K562 (cell line): ENCODE data around the gene PLXNA3. TPM values are rescaled to one million over a fixed set of nuclear protein-coding genes. Genes with fewer than 3 reads are reported as not detected.
A peak's percentile ranks its signal among the peaks of the same experiment; 100 is the strongest.

Source experiments
- FIP1L1 ChIP-seq: fragments of 200-400 bp; formaldehyde crosslinking; IDR thresholded peaks from 2 replicates; pipeline ENCODE4 v1.6.1; 2018; ENCODE audit warnings: mild to moderate bottlenecking, low read depth, low read length; ENCODE audit not compliant: poor library complexity, severe bottlenecking
- HMG20B ChIP-seq: fragments of 250-450 bp; sonication (Bioruptor Pico); IDR thresholded peaks from 2 replicates; pipeline ENCODE4 v1.5.0; 2021; ENCODE audit warnings: mild to moderate bottlenecking
- KDM2B ChIP-seq: fragments of 250-450 bp; sonication (Bioruptor Pico); IDR thresholded peaks from 2 replicates; pipeline ENCODE4 v1.8.0; 2021; ENCODE audit warnings: mild to moderate bottlenecking, moderate library complexity
- POLR2G ChIP-seq: fragments of 200-400 bp; formaldehyde crosslinking; IDR thresholded peaks from 2 replicates; pipeline ENCODE4 v1.6.1; 2017; ENCODE audit warnings: low read depth, mild to moderate bottlenecking, antibody characterized with exemption, low read length, moderate library complexity
- RBFOX2 ChIP-seq: fragments of 200-400 bp; formaldehyde crosslinking; IDR thresholded peaks from 2 replicates; pipeline ENCODE4 v1.6.1; 2017; ENCODE audit warnings: low read depth, mild to moderate bottlenecking, low read length, moderate library complexity
- REST ChIP-seq, 2 experiments: fragments of 450-650 bp; formaldehyde crosslinking in 1 of 2; IDR thresholded peaks; 2 replicates each; pipeline versions ENCODE4 v1.4.0 to v1.6.1; 2014 to 2020; ENCODE audit warnings: mild to moderate bottlenecking in 2 of 2, borderline replicate concordance in 1 of 2, low read depth in 1 of 2
- TRIM24 ChIP-seq, 2 experiments: fragments of 450-650 bp; IDR thresholded peaks; 2 replicates each; pipeline ENCODE4 v1.6.1; 2016
- ZNF395 ChIP-seq: fragments of 200-800 bp; sonication (Bioruptor generic); IDR thresholded peaks from 2 replicates; pipeline ENCODE4 v1.6.1; 2017; ENCODE audit warnings: missing genetic modification characterization, missing compliant biosample characterization
- ZNF592 ChIP-seq: fragments of 450-650 bp; IDR thresholded peaks from 2 replicates; pipeline ENCODE4 v1.6.1; 2017; ENCODE audit warnings: antibody characterized with exemption, mild to moderate bottlenecking
- polyA plus RNA-seq, 8 experiments: library from polyadenylated mRNA; depleted of rRNA in 4 of 8; stranded (reverse) in 5 of 8; unstranded in 3 of 8; fragments of >200 nt; fragmentation: Nextera tagmentation in 2 of 8; fragmentation: Illumina TruSeq in 1 of 8; extraction: Ambion mirVana in 2 of 8; extraction: Trizol in 1 of 8; gene quantifications; 2 replicates each; pipeline versions ENCODE4 v1.2.1 to v1.2.3, GENCODE V29; 2011 to 2014; ENCODE audit warnings: inconsistent platforms in 1 of 8, missing spikeins in 1 of 8
- total RNA-seq, 7 experiments: library from RNA; depleted of rRNA in 6 of 7; stranded (reverse); fragments of >200 nt in 6 of 7; fragmentation: Illumina TruSeq in 2 of 7; extraction: Trizol in 2 of 7; gene quantifications; 2 replicates each; pipeline versions ENCODE4 v1.2.1 to v1.2.3, GENCODE V29; 2011 to 2021; ENCODE audit warnings: low replicate concordance in 1 of 7
- TF ChIP-seq, protein P1 (sequence below): fragments of 250-450 bp; sonication (Bioruptor Pico); IDR thresholded peaks from 2 replicates; pipeline ENCODE4 v1.4.0; 2020; ENCODE audit warnings: mild to moderate bottlenecking, moderate library complexity

PLXNA3 gene
- total and polyA plus RNA-seq, 9 of the 15 experiments (the other 6 are each of a cell fraction or from before 2014, with no cell fraction given) = 0.32 to 47.8 (median 7.5) TPM

DNA sequence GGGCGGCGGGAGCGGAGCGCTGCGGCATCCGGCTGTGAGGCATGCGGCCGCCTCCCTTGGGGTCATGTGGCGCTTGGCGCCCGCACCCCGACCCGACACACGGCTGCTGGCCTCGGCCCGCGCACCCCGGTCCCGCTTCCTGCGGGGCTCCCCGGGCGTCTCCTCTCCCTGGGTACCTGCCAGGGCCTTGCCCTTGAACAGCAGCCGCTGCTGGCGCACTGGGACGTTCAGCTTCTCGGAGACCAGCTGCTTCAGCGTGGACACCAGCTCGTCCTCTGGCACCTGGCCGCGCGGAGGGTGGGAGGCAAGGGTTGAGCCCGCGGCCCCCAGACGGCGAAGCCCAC, 27.9 kb downstream of the PLXNA3 start (continued):
- no peak for TF ChIP-seq REST (IDR thresholded peaks at IDR 0.05; ENCODE audit: borderline replicate concordance)
- 0 out of 2 replicates have a peak, but pooled peaks have one; percentile 22 for TF ChIP-seq REST (CRISPR knock-in tag; IDR thresholded peaks at IDR 0.05; ENCODE audit: low read depth)
- TF ChIP-seq POLR2G = peak; percentile 71; the same call in 1 of the 2 replicates
- no peak for TF ChIP-seq TRIM24 (IDR thresholded peaks at IDR 0.05)
- peak; percentile 89; the same call in 1 of the 2 replicates for TF ChIP-seq ZNF592
- no peak for TF ChIP-seq HMG20B (CRISPR knock-in tag)
- 0 out of 2 replicates have a peak, but pooled peaks have one; percentile 24 for TF ChIP-seq ZNF395 (CRISPR knock-in tag)
- peak; percentile 47; the same call in 1 of the 2 replicates for TF ChIP-seq KDM2B (CRISPR knock-in tag)
- peak; percentile 77 for TF ChIP-seq RBFOX2
- TF ChIP-seq, protein P1, sequence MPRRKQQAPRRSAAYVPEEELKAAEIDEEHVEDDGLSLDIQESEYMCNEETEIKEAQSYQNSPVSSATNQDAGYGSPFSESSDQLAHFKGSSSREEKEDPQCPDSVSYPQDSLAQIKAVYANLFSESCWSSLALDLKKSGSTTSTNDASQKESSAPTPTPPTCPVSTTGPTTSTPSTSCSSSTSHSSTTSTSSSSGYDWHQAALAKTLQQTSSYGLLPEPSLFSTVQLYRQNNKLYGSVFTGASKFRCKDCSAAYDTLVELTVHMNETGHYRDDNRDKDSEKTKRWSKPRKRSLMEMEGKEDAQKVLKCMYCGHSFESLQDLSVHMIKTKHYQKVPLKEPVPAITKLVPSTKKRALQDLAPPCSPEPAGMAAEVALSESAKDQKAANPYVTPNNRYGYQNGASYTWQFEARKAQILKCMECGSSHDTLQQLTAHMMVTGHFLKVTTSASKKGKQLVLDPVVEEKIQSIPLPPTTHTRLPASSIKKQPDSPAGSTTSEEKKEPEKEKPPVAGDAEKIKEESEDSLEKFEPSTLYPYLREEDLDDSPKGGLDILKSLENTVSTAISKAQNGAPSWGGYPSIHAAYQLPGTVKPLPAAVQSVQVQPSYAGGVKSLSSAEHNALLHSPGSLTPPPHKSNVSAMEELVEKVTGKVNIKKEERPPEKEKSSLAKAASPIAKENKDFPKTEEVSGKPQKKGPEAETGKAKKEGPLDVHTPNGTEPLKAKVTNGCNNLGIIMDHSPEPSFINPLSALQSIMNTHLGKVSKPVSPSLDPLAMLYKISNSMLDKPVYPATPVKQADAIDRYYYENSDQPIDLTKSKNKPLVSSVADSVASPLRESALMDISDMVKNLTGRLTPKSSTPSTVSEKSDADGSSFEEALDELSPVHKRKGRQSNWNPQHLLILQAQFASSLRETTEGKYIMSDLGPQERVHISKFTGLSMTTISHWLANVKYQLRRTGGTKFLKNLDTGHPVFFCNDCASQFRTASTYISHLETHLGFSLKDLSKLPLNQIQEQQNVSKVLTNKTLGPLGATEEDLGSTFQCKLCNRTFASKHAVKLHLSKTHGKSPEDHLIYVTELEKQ = no peak
- peak; percentile 55 for TF ChIP-seq FIP1L1
